Measurements from ENCODE around the gene CEACAM1. TPM values are rescaled to one million over a fixed set of nuclear protein-coding genes. Genes with fewer than 3 reads are reported as not detected.
"Not testable (repeated sequence)": the region's sequence is repeated elsewhere in the genome, so short reads cannot be mapped to it uniquely, and the experiment has no call there.

CEACAM1 gene
- total RNA-seq, 1 donor from 2014 or later = 36.9 TPM

DNA sequence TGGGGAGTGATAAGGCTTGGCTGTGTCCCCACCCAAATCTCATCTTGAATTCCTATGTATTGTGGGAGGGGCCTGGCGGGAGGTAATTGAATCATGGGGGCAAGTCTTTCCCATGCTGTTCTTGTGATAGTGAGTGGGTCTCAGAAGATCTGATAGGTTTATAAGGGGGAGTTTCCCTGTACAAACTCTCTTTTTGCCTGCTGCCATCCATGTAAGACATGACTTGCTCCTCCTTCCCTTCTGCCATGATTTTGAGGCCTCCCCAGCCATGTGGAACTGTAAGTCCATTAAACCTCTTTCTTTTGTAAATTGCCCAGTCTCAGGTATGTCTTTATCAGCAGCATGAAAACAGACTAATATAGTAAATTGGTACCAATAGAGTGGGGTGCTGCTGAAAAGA, 20.8 kb upstream of the CEACAM1 start:
- not testable (repeated sequence) for DNase-seq (ENCODE audit: low read depth in 2 of 2)

DNA sequence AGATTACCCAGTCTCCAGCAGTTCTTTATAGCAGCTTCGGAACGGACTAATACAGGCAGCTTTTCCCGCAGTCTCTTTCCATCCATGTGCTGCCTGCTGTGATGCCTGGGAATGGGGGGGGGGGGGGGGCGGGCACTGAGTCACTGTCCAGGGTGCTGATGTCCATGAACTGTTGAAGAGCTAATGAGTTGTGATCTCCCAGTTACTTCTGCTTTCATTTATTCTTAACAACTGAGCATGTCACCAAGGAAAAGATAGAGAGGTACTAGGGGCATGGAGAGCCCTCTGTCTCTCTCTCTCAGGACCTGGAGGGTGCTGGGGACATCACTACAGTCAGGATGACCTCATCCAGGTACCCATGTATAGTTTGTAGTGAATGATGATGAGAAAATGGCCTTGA, 20.3 kb upstream of the CEACAM1 start:
- no peak for DNase-seq (ENCODE audit: low read depth in 2 of 2)

DNA sequence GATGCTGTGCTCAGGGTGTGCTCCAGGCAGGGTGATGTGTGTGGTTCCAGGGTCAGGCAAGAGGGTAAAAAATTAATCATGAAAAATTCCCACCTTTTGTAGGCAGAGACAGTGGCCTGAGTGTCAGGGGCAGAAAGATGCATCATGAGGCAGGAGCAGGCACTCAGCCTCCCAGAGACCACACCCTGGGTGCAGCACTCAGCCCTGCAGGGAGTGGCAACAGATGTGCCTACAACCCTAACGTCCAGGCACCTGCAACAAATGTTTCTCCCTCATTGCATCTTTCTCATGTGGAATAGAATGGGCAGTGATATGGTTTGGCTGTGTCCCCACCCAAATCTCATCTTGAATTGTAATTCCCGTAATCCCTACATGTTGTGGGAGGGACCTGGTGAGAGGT, 19.6 kb upstream of the CEACAM1 start:
- no peak for DNase-seq (ENCODE audit: low read depth in 2 of 2)

DNA sequence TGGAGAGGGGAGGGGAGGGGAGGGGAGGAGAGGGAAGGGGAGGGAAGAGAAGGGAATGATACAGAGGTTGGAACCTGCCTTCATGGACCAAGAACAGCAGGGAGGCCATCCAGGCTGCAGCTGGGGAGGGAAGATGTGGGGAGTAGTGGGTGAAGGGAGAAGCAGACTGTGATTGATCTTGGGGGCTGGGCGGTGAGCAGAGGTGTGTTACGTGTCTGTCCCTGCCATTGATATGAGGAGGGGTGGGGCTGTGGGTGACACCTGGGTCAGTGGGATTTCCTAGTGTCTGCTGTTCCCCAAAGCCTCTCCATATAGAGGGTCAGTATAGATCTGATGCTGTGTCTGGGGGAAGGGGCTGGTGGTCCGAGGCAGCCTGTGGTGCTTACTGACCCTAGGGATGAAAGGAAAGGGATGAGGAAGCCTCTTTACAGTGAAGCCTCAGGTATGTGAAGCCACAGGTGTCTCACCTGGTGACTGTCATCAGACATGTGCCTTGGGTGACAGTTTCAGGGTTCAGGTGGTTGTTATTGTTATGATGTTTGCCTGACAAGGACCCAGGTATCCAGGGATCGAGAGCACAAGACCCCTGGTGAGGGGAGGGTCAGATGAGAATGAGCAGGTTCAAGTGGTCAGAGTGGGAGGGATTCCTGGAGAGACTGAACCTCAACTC, 18.7 kb upstream of the CEACAM1 start:
- no peak for DNase-seq (ENCODE audit: low read depth in 2 of 2)

DNA sequence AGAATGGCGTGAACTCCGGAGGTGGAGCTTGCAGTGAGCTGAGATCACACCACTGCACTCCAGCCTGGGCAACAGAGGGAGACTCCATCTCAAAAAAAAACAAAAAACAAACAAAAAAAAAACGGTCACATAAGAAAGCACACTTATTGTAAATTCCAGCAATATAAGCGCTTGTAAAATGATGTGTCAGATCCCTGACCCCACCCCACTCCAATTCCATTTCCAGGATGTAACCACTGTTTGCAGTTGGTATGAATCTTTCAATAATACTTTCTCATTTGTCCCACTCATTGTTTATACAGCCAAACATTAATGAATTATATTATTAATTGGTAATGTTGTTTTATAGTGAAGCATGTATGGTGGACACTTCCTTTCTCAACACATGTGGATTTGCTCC, 15.9 kb upstream of the CEACAM1 start:
- DNase-seq (ENCODE audit: low read depth in 2 of 2) = no peak

DNA sequence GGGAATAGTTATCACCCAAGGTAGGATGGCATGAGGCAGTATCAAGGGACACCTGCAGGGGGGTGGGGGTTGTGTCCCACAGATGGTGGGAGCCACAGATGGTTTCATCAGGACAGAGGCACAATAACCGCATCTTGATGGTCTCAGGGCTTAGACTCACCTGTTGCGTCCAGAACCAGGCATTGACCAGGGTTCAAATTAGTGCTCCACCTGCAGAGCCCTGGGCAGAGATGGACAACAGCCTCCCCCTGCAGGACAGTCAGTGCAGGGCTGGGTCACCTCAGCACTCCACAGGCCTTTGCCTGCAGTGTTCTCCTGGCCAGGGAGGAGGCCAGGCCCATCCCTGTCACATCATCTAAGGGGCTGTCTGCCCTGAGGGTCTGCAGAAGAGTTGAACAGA, 14.5 kb upstream of the CEACAM1 start:
- no peak for DNase-seq (ENCODE audit: low read depth in 2 of 2)

DNA sequence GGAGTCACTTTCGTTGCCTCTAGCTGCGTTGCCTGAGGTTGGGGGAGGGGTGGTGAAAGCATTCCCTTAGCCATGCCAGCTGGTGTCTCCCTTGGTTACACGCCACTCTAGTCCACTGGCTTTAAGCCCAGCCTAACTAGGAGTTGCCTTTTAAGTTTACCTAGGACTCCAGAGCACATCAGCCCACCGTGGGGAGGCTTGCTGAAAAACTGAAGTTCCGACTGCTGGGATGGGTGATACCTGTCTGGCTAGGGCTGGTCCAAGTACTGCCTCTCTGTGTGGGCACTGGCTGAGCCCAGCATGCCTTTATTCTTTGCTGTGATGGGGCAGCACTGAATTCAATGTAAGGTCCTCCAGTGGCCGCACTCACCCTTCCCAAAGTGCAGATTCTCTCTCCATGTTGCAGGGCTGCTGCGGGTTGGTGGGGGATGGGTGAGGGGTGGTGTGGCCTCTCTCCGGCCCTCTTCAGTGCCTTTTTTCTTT, 11.8 kb upstream of the CEACAM1 start:
- no peak for DNase-seq (ENCODE audit: low read depth in 2 of 2)

DNA sequence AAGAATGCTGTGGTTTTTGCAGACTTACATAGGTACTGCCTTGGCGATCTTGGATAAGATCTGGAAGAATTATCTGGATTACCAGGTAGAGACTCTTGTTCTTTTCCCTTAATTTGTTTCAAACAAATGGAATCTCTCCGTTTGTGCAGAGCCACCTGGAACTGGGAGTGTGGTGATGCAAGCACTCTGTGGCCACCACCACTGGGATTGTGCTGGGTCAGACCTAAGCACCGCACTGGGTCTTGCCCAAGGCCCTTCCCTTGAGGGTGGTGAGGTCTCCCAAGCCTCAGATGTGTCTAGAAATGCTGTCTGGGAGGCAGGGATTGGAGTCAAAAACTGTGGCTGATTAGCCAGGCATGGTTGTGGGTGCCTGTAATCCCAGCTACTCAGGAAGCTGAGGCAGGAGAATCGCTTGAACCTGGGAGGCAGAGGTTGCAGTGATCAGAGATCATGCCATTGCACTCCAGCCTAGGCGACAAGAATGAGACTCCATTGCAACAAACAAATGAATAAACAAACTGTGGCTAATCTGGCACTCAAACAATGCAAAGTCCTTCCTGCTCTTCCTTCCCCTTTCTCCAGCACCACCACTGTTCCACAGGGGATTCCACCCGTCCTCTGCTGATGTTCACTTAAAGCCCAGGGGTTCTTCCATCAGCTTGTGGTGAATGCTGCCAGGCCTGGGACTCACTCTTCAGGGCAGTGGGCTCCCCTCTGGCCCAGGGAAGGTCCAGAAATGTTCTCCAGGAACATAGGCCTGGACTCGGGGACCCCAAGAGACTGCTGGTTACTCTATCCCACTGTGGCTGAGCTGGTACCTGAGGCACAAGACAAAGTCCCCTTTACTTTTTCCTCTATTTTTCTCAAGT, 10.8 kb upstream of the CEACAM1 start:
- DNase-seq (ENCODE audit: low read depth in 2 of 2) = no peak

DNA sequence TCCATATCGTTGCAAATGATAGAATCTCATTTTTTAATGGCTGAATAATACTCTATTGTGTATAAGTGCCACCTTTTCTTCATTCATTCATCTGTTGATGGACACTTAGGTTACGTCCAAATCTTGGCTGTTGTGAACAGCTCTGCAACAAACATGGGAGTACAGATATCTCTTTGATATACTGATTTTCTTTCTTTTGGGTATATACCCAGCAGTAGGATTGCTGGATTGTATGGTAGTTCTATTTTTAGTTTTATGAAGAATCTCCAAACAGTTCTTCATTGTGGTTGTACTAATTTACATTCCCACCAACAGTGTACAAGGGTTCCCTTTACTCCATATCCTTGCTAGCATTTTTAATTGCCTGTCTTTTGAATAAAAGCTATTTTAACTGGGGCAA, 7.0 kb upstream of the CEACAM1 start:
- DNase-seq (ENCODE audit: low read depth in 2 of 2) = not testable (repeated sequence)

DNA sequence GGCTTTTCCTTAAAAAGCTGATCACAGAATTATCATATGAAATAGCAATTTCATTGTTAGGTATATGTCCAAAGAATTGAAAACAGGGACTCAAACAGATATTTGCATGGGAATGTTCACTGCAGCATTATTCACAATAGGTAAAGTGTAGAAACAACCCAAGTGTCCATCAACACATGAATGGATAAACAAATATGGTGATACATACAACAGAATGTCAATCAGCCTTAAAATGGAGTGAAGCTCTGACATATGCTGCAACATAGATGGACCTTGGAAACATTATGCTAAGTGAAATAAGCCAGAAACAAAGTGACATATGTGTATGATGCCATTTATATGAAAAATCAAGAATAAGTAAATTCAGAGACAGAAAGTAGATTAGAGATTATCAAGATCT, 6.1 kb upstream of the CEACAM1 start:
- no peak for DNase-seq (ENCODE audit: low read depth in 2 of 2)

DNA sequence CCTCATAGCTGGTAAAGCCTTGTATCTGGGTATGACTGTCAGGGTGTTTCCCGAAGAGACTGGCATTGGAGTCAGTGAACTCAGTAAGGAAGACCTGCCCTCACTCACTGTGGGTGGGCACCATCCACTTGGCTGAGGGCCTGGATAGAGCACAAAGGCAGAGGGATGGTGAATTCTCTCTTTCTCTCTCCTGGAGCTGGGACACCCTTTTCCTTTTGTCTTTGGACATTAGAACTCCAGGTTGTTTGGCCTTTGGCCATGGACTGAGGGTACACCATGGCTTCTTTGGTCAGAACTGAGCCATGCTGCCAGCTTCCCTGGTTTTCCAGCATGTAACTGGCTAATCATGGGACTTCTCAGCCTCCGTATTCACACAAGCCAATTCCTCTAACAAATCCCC, 4.6 kb upstream of the CEACAM1 start:
- no peak for DNase-seq (ENCODE audit: low read depth in 2 of 2)

DNA sequence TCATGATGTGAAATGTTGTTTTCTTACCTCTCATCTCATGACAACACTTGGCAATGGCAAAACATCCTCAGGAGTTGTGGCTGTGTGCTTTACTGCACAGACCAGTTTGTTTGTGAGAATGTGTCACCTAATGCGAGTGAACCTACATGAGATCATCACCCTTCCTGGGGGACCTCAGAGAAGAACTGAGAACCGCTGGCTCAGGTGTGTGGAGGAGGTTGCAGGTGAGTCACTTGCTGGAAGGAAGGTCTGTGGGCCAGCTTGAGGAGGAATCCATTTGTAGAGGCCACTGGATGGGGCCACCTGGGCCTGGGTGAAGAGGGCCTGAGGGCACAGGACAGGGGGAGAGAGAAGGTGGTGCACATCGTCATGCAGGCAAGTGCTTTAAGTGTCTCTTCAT, 3.0 kb upstream of the CEACAM1 start:
- DNase-seq (ENCODE audit: low read depth in 2 of 2) = no peak

DNA sequence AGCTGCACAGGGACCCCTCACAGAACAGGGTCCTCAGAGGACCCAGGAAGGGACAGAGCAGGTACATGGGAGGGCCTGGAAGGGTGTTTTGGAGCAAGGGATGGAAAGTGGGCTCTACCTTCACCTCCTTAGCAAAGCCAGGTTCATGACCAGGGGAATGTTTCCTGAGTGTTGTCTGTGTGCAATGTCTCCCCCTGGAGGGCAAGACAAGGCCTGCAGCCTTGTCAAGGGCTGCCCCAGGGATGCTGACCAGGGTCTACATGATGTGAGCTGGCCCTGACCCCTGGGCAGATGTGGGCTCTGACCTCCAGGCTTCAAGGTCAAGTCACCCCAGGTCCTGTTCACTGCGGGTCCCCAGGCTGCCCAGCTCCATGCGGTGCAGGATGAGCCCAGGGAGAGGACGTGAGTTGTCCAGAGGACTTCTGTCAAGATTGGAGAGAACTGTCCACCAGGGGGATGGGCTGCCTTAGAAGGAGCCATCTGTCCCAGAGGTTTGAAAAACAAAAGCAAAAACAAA, 1.0 kb upstream of the CEACAM1 start:
- DNase-seq (ENCODE audit: low read depth in 2 of 2) = peak; percentile 63 to 81

DNA sequence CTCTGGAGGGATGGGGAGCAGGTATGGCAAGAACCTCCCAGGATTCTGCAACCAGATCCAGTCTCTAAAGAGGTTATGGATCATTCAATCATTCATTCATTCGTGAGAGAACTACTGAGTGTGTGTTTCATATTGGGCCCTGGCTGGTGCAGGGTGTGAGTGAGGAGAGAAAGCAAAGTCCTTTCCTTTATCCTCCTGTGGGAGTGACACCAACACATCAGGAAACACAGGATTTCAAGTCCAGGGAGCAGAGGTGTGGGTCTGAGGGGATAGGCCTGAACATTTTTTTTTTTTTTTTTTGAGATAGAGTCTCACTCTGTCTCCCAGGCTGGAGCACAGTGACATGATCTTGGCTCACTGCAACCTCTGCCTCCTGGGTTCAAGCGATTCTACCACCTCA, 3.3 kb downstream of the CEACAM1 start:
- DNase-seq (ENCODE audit: low read depth in 2 of 2) = no peak

DNA sequence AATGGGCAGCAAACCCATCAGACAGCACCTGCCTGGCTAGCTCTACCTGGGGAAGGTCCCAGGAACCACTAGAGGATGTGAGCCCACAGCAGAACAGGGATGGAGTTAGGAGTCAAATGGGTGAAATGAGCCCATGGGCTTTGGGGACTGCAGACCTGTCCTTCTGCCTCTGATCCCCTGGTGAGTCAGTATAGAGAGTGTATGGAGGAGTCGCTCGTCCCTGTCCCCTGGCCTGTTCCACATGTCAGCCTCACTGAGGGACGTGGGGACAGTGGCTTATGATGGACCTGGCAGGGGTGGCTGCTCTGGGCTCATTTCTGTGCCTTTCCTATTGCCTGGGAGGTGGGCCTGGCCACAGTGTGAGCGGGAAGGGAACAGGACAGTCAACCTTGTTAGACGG, 4.0 kb downstream of the CEACAM1 start:
- DNase-seq (ENCODE audit: low read depth in 2 of 2) = no peak

DNA sequence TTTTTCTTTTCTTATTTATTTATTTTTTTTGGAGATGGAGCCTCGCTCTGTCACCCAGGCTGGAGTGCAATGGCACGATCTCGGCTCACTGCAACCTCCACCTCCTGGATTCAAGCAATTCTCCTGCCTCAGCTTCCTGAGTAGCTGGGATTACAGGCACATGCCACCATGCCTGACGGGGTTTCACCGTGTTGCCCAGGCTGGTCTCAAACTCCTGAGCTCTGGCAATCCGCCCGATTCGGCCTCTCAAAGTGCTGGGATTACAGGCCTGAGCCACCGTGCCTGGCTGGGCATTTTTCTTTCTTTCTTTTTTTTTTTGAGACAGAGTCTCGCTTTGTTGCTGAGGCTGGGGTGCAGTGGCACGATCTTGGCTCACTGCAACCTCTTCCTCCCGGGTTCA, 6.0 kb downstream of the CEACAM1 start:
- not testable (repeated sequence) for DNase-seq (ENCODE audit: low read depth in 2 of 2)

DNA sequence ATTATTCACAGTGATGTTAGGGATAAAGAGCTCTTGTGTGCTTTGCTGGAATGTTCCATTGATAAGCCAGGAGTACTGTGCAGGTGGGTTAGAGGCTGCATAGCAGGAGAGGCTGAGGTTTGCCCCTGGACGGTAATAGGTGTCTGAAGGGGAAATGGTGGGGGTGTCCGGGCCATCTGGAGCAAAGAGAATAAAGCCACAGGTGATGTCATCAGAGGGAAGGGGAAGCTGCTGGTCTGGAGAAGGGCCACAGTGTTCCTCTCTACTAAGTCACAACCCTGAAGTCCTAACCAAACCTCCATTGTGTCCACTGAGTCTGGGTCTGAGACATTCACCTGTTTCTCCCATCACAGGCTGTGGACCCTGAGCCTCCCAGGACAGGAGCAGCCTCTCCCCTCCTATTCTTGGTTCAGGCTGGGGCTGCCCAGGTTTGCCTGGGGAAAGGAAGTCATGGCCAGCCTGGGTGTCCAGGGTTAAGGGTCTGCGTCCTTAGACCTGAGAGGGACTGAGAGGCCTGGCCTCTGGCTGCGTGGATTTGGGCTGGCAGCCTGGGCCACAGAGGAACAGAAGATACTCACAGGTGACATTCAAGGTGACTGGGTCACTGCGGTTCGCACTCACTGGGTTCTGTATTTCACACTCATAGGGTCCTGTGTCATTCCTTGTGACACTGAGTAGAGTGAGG, 6.8 kb downstream of the CEACAM1 start:
- DNase-seq (ENCODE audit: low read depth in 2 of 2) = no peak

DNA sequence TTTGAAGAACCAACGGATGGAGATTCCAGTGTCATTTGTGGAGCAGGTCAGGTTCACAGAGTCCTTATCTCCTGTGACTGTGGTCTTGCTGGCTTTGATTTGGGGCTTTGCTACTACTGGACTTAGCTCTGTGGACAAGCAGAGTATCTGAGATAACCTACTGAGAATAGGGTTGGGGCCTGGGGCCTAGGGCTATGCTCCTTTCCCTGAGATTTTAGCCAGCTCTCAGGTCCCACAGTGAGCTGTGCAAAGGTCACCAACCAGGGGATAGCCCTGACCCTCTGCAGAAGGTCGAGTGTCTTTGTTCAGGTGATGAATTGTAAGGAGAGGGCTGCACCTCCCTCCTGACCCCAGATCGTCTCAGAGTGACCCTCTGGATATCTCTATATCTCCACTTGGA, 9.2 kb downstream of the CEACAM1 start:
- DNase-seq (ENCODE audit: low read depth in 2 of 2) = no peak

DNA sequence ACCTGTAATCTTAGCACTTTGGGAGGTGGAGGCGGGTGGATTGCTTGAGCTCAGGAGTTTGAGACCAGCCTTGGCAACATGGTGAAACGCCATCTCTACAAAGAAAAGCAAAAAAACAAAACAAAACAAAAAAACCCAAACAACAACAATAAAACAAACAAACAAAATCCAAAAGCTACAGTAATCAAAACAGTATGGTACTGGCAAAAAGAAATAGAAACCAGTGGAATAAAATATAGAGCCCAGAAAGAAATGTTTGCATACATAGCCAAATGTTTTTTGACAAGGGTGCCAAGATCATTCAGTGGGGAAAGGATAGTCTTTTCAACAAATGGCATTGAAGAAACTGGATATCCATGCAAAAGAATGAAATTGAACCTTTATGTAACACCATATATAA, 11.5 kb downstream of the CEACAM1 start:
- DNase-seq (ENCODE audit: low read depth in 2 of 2) = no peak

DNA sequence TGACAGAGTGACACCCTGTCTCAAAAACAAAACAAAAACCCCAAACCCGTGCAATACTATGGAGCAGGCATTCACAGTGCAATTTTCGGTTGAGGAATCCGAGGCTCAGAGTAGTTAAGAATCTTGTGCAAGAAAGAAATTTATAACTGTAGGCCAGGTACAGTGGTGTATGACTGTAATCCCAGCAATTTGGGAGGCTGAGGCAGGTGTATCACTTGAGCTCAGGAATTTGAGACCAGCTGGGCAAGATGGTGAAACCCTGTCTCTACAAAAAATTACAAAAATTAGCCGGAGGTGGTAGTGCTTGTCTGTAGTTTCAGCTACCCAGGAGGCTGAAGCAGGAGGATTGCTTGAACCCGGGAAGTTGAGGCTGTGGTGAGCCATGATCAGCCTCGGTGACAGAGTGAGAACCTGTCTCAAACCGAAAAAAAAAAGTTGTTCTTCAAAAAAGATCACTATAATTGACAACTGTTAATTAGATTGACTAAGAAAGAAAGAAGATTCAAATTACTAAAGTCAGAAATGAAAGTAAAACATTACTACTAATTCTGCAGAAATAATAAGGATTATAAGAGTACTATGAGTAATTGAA, 12.9 kb downstream of the CEACAM1 start:
- DNase-seq (ENCODE audit: low read depth in 2 of 2) = no peak

DNA sequence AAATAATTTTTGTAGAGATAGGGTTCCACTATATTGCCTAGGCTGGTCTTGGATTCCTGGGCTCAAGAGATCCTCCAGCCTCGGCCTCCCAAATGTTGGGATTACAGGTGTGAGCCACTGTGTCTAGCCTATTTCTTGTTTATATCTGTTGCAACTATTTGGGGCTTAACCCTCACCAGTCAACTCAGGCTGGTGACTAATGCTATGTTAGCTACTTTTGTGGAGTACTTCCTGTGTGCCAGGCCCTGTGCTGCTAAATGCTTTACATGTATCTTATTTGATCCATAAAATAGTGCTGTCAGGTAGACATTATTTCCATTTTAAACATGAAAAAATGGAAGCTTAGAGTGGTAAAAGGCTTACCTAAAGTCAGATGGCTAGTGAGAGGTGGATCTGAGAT, 13.8 kb downstream of the CEACAM1 start:
- no peak for DNase-seq (ENCODE audit: low read depth in 2 of 2)

All from lung microvascular endothelial cell (primary cell).